ENCODE measurements around the gene WDHD1. TPM values are rescaled to one million over a fixed set of nuclear protein-coding genes. Genes with fewer than 3 reads are reported as not detected.
"Not testable (repeated sequence)": the region's sequence is repeated elsewhere in the genome, so short reads cannot be mapped to it uniquely, and the experiment has no call there.

The WDHD1 gene
- total RNA-seq, 1 donor from 2014 or later, result 10.0 TPM

- FAIRE-seq, result no peak
These were observed 16.6 kb upstream of the WDHD1 start for GRCh38 chr14:55043528-55043927.

DNA sequence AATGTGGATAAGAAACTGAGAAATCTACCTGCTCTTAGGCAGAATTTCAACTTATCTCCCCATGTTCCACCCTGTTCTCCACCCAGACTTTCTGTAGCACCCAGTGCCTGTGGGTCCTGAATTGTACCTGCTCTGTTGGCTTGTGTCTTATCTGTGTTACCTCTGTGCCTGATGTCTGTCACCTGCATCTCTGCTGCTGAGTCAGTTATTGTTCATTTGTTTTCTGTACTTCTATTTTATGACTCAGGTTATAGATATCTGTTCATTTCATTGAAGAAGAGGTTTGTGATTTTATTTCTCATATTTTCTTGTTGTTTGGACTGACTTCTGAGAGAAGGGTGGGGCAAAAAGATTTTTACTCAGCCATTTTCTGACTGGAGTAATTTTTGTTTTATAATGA, 11.8 kb upstream of the WDHD1 start:
- no peak for FAIRE-seq
- H3K36me3 ChIP-seq (ENCODE audit: control insufficient read depth, insufficient read depth, low read length), result peaks cover 3% of the 10 kb centered on the region
- peak; percentile 72 for DNase-seq (ENCODE audit: low read depth)
- no peak overlapping the region for H3K4me3 ChIP-seq (ENCODE audit: low read depth, low read length)
- TF ChIP-seq CTCF (IDR thresholded peaks at IDR 0.05; ENCODE audit: insufficient read depth, low read length, severe bottlenecking), result no peak
- H3K27me3 ChIP-seq (ENCODE audit: control insufficient read depth, insufficient read depth, low read length), result no peaks in the 10 kb centered on the region

More at GRCh38 chr14:55043528-55043927, 16.6 kb upstream of the WDHD1 start:
- Histone ChIP-seq H3K27me3 (ENCODE audit: control insufficient read depth, insufficient read depth, low read length) (no peaks in the 10 kb centered on the region), H3K36me3 (ENCODE audit: control insufficient read depth, insufficient read depth, low read length) (peaks cover 4% of the 10 kb centered on the region), H3K4me3 (ENCODE audit: low read depth, low read length) (no peak overlapping the region)
- TF ChIP-seq CTCF (IDR thresholded peaks at IDR 0.05; ENCODE audit: insufficient read depth, low read length, severe bottlenecking), result no peak
- no peak for DNase-seq (ENCODE audit: low read depth)

DNA sequence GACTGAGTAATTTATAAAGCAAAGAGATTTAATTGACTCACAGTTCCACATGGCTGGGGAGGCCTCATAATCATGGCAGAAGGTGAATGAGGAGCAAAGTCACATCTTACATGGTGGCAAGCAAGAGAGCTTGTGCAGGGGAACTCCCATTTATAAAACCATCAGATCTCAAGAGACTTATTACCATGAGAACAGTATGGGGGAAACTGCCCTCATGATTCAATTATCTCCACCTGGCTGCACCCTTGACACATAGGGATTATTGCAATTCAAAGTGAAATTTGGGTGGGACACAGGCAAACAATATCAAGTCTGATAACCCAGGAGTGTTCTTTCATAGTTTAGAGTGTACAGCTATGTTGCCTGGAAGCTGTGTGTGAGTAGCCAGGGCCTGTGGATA, 11.1 kb upstream of the WDHD1 start:
- not testable (repeated sequence) for H3K27me3 ChIP-seq (ENCODE audit: control insufficient read depth, insufficient read depth, low read length); H3K4me3 ChIP-seq (ENCODE audit: low read depth, low read length); FAIRE-seq; DNase-seq (ENCODE audit: low read depth); H3K36me3 ChIP-seq (ENCODE audit: control insufficient read depth, insufficient read depth, low read length)

DNA sequence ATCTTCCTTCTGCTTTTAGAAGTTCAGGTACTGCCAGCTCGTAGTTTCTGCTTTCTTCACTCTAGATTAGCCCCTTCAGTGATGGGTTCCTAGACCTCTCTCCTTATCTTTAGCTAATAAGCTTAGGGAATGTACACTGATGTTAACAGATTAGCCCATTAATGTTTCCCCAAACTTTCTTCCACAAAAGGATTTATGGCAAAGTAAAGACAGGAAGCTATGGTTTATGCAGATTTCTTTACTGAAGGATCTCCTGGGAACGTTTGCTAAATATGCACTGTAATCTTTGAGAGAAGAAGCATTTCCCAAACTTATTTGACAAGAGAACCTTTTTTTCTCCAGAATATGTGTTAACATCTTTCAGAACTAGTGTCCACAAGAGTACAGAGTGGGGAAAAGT, 4.3 kb upstream of the WDHD1 start:
- FAIRE-seq (no peak), DNase-seq (ENCODE audit: low read depth) (no peak)
- no peaks in the 10 kb centered on the region for H3K36me3 ChIP-seq (ENCODE audit: control insufficient read depth, insufficient read depth, low read length)
- no peak overlapping the region for H3K4me3 ChIP-seq (ENCODE audit: low read depth, low read length)
- TF ChIP-seq CTCF (IDR thresholded peaks at IDR 0.05; ENCODE audit: insufficient read depth, low read length, severe bottlenecking), result no peak
- H3K27me3 ChIP-seq (ENCODE audit: control insufficient read depth, insufficient read depth, low read length), result no peaks in the 10 kb centered on the region

DNA sequence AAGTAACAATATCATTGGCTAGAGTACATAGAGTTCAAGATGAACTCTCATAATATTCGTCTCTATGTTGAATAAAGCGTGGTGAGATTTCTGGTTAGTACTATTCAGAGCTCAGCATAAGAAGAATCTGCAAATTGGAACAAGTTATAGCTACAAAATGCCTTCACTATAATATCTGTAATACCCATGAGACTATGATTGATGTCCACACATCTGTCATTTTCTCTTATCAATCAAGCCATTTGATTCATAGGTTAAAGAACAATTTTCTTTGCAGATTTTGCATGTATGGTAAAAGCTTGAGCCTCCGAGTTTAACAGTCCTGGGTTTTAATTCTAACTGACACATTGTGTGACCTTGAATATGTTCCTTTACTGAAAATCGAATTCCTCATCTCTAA, 1.6 kb upstream of the WDHD1 start:
- DNase-seq (ENCODE audit: low read depth) (no peak), FAIRE-seq (no peak)
- no peak for TF ChIP-seq CTCF (IDR thresholded peaks at IDR 0.05; ENCODE audit: insufficient read depth, low read length, severe bottlenecking)
- Histone ChIP-seq H3K27me3 (ENCODE audit: control insufficient read depth, insufficient read depth, low read length) (no peaks in the 10 kb centered on the region), H3K4me3 (ENCODE audit: low read depth, low read length) (peak overlapping the region; percentile 5), H3K36me3 (ENCODE audit: control insufficient read depth, insufficient read depth, low read length) (no peaks in the 10 kb centered on the region)

DNA sequence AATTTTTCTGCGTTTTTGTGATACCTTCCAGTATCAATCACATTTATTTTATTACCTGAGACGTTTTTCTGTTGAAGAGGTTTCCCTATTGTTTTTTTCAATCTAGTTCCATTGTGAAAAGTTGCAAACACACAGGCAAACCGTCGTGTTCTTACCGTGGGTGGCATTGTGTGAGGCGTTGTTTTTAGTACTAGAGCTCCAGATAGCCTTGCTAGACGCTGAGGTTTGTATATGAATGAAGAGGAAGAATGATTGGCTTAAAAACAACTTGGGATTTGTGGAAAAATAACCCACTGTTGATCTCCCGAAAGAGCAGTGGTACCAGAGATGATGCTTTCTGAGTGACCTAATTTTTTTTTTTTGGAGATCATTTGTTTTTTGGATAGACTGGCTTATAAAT, 1.2 kb upstream of the WDHD1 start:
- H3K27me3 ChIP-seq (ENCODE audit: control insufficient read depth, insufficient read depth, low read length), result no peaks in the 10 kb centered on the region
- DNase-seq (ENCODE audit: low read depth) (no peak), FAIRE-seq (no peak)
- no peaks in the 10 kb centered on the region for H3K36me3 ChIP-seq (ENCODE audit: control insufficient read depth, insufficient read depth, low read length)
- H3K4me3 ChIP-seq (ENCODE audit: low read depth, low read length), result peak overlapping the region; percentile 70
- no peak for TF ChIP-seq CTCF (IDR thresholded peaks at IDR 0.05; ENCODE audit: insufficient read depth, low read length, severe bottlenecking)

All from bronchial epithelial cell (primary cell).